HG03575 (cell line): Measurements from ENCODE around the gene DBF4.
A peak's percentile ranks its signal among the peaks of the same experiment; 100 is the strongest.
"Not testable (repeated sequence)": the region's sequence is repeated elsewhere in the genome, so short reads cannot be mapped to it uniquely, and the experiment has no call there.

Experiments used
- ATAC-seq: cut with Tn5 transposase; IDR thresholded peaks from one replicate; pipeline ENCODE4 v1.9.1; 2021; ENCODE audit not compliant: unreplicated experiment, insufficient number of reproducible peaks, low FRiP score; ENCODE audit errors: extremely low read depth

The DBF4 gene

GRCh38 chr7:87876040-87876868 is at the start of gene DBF4, which contains the start of gene SLC25A40:
DBF4 (plus strand) TSS chr7:87876493; CDS start chr7:87876733, 240 bp downstream.
SLC25A40 (minus strand) TSS chr7:87876360; CDS start chr7:87858727, 17,633 bp downstream.
- ATAC-seq: peak; percentile 78

- ATAC-seq: not testable (repeated sequence)
These were observed 47.9 kb upstream of the DBF4 start for GRCh38 chr7:87828383-87828782.

DNA sequence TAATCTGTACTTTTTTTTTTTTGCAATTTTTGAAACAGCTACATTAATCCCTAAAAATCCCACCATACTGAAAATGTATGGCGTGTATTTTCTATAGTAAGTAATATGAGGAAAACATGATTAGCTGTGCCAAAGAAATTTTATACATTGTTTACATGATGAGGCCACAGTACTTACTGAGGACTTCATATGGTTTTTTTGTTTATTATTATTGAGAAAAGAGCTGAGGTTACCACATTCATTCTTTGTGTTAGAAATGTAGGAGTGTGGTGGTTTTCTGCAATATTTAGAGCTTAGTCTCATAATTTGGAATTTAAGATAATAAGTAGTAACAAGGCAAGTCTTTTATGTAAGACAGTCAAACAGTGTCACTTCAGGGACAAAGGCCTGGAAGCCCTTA is 45.2 kb upstream of the DBF4 start:
- no peak for ATAC-seq

DNA sequence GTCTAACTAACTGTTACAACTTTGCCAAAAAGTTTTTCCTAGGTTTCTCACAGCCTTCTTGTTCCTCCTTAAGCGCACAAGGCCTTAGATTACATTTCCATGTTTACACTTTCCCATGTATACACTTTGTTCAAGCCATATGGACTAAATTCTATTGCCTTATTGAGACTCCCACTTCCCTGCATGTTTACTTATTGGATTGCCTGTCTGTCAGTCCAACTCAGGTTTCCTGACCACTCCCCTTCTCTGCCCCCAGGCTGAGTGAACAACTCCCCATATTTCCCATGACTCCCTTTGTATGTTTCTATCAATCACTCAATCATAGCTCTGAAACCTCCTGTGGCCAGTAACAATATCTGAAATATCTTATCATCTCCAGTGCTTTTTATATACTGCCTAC is 43.2 kb upstream of the DBF4 start:
- ATAC-seq: no peak

GRCh38 chr7:87837597-87837996 is 38.7 kb upstream of the DBF4 start:
- ATAC-seq: no peak

DNA sequence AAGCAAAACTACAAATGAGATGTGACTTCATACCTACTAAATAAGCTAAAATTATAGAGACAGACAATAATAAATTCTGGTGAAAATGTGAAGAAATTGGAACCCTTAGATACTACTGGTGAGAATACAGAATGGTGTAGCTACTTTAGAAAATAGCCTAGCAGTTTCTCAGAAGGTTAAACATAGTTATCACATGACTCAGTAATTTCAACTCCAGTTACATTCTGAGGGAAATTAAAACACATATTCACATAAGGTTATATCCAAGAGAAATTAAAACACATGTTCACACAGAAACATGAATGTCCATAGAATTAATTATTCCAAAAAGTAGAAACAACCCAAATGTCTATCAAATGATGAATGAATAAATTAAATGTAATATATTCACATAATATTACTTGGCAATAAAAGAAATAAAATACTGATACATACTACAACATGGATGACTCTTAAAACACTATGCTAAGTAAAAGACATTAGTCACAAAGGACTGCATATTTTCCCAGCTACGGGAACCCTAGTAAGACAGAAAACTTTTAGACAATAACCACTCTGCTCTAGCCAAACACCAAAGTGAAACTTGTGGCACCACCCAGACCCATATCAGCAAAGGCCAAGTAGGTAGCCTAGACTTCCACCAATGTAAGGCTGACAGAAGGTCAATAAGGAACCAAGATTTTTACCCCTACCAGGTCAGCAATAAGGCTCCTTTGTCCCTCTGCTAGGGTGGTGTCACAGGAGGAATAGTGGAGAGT is 25.3 kb upstream of the DBF4 start:
- no peak for ATAC-seq

DNA sequence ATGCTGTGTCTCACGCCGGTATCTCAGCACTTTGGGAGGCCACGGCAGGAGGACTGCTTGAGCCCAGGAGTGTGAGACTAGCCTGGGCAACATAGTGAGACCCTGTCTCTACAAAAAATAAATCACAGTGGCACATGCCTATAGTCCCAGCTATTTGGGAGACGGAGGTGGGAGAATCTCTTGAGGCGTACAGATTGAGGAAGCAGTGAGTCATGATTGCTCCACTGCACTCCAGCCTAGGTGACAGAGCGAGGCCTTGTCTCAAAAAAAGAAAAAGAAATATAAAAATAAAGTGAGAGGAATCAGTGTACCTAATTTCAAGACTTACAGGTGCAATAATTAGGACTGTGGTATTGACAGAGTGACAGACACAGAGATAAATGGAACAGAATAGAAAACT is 24.0 kb upstream of the DBF4 start:
- no peak for ATAC-seq

GRCh38 chr7:87853237-87853864 is 22.9 kb upstream of the DBF4 start:
- ATAC-seq: no peak

DNA sequence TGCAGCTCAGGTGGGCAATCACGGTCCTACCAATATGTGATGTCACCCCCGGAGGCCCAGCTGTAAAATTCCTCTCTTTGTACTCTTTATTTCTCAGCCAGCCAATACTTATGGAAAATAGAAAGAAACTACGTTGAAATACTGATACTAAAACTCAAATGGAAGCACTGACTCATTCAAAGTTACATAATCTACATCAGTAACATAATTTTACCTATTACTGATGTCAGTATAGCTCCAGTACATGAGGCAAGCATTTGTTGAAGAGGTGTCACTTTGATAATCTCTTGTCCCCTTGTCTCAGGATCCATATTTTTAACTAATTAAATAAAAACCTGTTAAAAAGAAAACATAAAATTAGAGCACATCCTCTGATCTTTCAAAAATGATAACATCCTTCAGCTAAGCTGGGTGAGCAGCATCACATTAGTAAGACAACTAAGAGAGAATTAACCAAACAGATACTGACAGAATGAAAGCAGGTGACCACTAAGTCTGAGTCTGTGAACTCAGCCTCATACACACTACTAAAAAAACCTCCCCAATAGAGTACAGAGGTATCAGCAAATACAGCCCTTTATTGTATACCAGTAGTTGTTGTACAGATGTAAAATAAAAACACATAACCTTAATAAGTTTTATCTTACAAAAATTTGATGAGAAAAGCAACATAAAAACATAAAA is 17.7 kb upstream of the DBF4 start:
- ATAC-seq: no peak

- no peak for ATAC-seq
These were observed 10.2 kb upstream of the DBF4 start for GRCh38 chr7:87866089-87866488.

DNA sequence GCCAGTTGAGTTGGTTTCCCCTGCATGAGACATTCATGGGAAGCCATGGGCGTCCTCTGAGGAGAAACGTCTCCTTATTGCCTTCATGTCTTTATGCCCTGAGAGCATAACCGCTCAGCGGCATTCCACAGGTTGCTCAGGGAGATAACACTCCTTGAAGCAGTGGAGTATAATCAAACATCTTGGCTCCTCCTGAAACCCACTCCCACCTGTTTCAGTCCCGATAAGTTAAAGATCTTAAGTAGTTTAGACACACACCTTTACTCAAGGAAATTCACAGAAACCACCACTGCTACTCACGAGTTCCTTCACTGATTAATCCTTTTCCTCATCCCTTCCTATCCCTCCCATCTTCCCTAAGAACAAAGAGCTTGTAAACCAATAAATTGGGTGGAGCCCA is 9.8 kb upstream of the DBF4 start:
- ATAC-seq: not testable (repeated sequence)

DNA sequence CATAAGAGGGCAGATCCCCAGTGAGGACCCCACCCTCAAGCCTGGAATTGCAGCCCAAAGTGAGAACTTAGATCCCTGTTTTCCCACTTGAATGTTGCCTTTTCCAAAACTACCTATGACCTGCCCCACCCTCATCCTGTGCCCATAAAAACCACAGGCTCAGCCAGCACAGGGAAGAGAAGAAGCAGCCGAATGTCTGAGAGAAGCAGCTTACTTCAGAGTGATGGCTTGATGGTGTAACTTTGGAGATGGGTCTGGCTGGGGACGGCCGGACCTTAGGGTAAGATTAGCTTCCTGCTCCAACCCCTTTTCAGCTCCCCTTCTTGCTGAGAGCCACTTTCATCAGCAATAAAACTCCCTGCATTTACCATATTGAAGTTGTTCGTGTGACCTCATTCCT is 5.8 kb upstream of the DBF4 start:
- no peak for ATAC-seq

DNA sequence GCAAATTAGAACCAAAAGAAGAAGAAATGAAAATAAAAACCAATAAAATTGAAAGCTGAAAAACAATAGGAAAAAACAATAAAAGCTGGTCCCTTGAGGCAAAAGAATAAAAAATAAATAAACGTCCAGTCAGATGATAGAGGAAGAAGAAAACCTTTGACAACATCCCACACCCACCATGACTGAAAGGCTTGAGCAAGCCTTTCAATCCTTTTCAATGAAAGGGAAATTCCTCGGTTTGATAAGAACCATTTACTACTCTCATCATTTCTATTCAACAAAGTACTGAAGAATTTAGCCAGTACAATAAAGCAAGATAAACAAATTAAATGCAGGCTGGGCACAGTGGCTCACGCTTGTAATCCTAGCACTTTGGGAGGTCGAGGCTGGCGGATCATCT is 3.9 kb upstream of the DBF4 start:
- ATAC-seq: no peak

DNA sequence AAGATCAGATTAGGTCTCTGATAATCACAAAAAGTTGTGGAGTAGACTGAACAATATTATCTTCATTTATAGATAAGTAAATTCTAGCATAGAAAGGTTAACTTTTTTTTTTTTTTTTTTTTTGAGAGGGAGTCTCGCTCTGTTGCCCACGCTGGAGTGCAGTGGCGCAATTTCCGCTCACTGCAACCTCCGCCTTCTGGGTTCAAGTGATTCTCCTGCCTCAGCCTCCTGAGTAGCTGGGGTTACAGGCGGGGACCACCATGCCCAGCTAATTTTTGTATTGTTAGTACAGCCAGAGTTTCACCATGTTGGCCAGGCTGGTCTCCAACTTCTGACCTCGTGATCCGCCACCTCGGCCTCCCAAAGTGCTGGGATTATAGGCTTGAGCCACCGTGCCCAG is 3.0 kb upstream of the DBF4 start:
- not testable (repeated sequence) for ATAC-seq

DNA sequence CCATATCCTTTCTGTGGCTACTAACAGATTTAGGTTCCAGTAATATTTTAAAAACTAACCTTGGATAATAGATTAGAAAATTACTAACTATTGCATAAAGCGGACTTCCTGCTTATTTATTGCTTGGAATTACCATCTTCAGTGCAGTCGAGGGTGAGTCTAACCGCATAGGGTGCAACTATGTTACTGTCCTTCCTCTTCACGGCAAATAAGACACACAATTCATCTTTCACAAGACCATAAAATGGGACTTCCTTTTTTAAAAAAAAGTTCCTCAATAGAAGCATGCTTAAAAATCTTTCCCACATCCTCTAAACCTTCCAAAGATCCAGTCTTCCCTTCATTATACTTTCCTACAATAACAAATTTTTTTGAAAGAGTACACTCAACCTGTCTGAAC is 2.2 kb upstream of the DBF4 start:
- ATAC-seq: no peak

DNA sequence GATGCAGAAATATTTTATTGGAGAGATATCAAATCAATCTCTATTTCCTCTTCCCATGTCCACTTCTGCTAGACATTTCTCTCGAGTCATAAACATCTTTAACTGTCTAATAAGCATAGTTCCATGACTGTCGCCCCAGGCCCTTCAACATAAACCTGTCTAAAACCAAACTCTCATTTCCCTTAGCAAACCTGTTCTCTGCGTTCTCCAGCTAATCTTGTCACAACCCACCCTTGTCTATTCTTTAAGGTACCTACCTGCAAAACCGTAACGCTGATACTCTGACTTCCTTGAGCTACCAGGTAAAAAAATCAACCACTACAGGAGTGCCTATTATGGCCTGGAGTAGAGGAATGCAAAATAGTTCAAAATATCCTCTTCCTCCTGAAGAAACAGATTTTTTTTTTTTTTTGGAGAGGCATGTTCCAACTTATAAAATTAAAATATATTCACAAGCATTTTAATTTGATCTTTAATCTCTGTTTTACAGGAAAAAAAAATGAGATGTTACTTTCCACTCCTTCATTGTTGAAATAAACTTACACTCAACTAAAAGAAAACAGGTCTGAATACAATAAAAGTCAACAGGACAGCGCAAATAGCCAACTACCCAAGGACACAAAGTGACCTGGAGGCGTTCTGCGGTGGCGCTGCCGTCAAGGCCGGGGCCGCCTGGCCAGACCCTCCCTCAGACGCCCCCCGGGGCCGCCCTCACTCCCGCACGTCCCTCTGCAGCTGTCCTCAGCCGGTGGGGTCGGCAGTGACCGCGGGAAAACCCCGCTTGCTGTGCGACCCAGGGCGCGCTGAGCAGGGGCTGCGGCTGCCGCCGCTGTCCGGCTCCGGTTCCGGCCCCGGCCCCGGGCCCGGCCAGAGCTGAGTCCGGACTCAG is 898 bp upstream of the DBF4 start:
- ATAC-seq: peak; percentile 2

DNA sequence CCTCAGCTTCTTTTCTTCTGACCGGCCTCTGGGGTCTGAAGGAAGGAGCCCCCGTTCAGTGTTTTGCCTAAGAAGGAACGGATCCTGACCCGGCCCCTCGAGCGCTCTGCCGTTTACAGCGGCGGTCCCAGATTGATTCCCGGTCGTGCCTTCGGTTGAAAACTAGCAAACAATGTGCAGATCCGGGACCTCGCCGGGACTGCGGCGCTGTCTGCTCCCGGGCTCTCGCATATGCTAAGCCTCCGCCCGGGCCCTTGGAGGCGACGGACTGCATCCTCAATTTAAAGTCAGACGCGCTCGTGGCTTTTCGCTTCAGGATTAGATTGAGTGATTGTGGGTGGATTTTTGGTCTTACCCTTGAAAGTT is 559 bp downstream of the DBF4 start:
- no peak for ATAC-seq

- no peak for ATAC-seq
These were observed 1.2 kb downstream of the DBF4 start for GRCh38 chr7:87877366-87878040.
